ENCODE measurements around the gene HSPB9.

DNA sequence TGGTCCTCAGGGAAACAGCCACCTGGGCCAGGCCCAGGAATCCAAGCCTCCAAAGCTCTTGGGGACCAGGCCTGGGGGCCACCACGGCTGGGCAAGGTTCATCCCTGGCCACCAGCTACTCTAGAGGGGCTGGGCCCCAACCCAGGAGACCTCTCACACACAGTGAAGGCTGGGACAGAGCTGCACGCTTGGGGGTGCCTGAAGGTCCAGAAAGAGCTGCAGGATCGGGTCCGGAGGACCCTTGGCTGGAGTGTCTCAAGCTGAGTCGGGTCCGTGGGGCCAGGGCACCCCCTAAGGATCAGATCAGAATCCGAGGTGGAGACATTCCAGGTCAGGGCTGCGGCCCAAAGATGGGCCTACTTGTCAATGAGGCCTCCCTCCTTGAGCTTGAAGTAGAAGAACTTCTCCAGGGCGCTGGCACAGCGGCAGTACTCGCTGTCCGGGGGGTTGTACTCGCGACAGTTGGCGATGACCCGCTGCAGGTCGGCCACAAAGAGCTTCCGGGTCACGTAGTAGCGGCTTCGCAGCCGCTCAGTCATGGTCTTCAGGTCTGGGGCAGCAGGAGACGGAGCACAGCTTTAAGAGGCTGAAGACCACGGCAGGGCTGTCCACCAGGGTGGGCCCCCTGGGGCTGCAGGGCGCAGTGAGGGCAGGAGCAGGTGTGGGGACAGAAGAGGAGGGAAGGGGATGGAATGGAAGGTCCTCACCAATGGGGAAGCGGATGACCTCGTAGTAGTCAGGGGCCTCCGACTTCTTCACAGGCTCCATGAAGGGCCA lies 9.1 kb upstream of the HSPB9 start:
- TF ChIP-seq, protein P1, sequence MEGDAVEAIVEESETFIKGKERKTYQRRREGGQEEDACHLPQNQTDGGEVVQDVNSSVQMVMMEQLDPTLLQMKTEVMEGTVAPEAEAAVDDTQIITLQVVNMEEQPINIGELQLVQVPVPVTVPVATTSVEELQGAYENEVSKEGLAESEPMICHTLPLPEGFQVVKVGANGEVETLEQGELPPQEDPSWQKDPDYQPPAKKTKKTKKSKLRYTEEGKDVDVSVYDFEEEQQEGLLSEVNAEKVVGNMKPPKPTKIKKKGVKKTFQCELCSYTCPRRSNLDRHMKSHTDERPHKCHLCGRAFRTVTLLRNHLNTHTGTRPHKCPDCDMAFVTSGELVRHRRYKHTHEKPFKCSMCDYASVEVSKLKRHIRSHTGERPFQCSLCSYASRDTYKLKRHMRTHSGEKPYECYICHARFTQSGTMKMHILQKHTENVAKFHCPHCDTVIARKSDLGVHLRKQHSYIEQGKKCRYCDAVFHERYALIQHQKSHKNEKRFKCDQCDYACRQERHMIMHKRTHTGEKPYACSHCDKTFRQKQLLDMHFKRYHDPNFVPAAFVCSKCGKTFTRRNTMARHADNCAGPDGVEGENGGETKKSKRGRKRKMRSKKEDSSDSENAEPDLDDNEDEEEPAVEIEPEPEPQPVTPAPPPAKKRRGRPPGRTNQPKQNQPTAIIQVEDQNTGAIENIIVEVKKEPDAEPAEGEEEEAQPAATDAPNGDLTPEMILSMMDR (conservative IDR thresholded peaks at IDR 0.05) = no peak
- no peak for TF ChIP-seq ZFX (IDR thresholded peaks at IDR 0.05)

Data from C4-2B (cell line).